Mesenchymal stem cell (in vitro differentiated cells and primary cell): ENCODE data around the gene SPINT2.

Experiments
- DNase-seq: peaks from one replicate; pipeline ENCODE4 v3.0.0-alpha.2; 2013
- H2AFZ ChIP-seq: one replicate; pipeline ENCODE4 v1.6.1; 2013; ENCODE audit warnings: low read depth, mild to moderate bottlenecking, control low read depth, inconsistent platforms, low read length, moderate library complexity
- H2AK5ac ChIP-seq: 2 replicates; pipeline ENCODE4 v1.6.1; 2013; ENCODE audit warnings: low read length, moderate library complexity, mild to moderate bottlenecking, inconsistent platforms; ENCODE audit not compliant: severe bottlenecking
- H2BK120ac ChIP-seq: one replicate; pipeline ENCODE4 v1.6.1; 2013; ENCODE audit warnings: low read depth, mild to moderate bottlenecking, inconsistent platforms, low read length, moderate library complexity
- H2BK12ac ChIP-seq, 2 experiments: one replicate each; pipeline ENCODE4 v1.6.1; 2013; ENCODE audit warnings: inconsistent platforms in 2 of 2, low read length in 2 of 2, mild to moderate bottlenecking in 2 of 2, moderate library complexity in 2 of 2, control low read depth in 1 of 2
- H2BK15ac ChIP-seq: one replicate; pipeline ENCODE4 v1.6.1; 2013; ENCODE audit warnings: mild to moderate bottlenecking, low read depth, inconsistent platforms; ENCODE audit not compliant: poor library complexity, severe bottlenecking
- H2BK5ac ChIP-seq: 2 replicates; pipeline ENCODE4 v1.6.1; 2013; ENCODE audit warnings: low read depth, mild to moderate bottlenecking, low read length, control low read depth, inconsistent platforms; ENCODE audit not compliant: poor library complexity, severe bottlenecking
- H3K14ac ChIP-seq, 2 experiments: one replicate each; pipeline ENCODE4 v1.6.1; 2013; ENCODE audit warnings: inconsistent platforms in 2 of 2, low read length in 2 of 2, control low read depth in 1 of 2, mild to moderate bottlenecking in 1 of 2, moderate library complexity in 1 of 2
- H3K18ac ChIP-seq, 2 experiments: one replicate each; pipeline ENCODE4 v1.6.1; 2013; ENCODE audit warnings: inconsistent platforms in 2 of 2, low read length in 2 of 2, control low read depth in 1 of 2, low read depth in 1 of 2, mild to moderate bottlenecking in 1 of 2
- H3K23ac ChIP-seq, 2 experiments: one replicate each; pipeline ENCODE4 v1.6.1; 2013; ENCODE audit warnings: inconsistent platforms in 2 of 2, low read length in 2 of 2, mild to moderate bottlenecking in 2 of 2, moderate library complexity in 2 of 2, control low read depth in 1 of 2
- H3K27ac ChIP-seq: 2 replicates; pipeline ENCODE4 v1.5.1; 2013; ENCODE audit warnings: mild to moderate bottlenecking, moderate library complexity, low read length, control low read depth, inconsistent platforms; ENCODE audit not compliant: poor library complexity, severe bottlenecking
- H3K27me3 ChIP-seq, 2 experiments: 2 replicates each; pipeline versions ENCODE4 v1.6.1 to v1.7.0; 2013; ENCODE audit warnings: low read length in 2 of 2, mild to moderate bottlenecking in 2 of 2, moderate library complexity in 2 of 2, control low read depth in 1 of 2, inconsistent platforms in 1 of 2; ENCODE audit not compliant: control insufficient read depth in 1 of 2, insufficient read depth in 1 of 2
- H3K36me3 ChIP-seq, 2 experiments: 2 replicates each; pipeline versions ENCODE4 v1.6.1 to v1.7.0; 2013; ENCODE audit warnings: low read length in 2 of 2, control low read depth in 1 of 2, inconsistent platforms in 1 of 2, low read depth in 1 of 2, mild to moderate bottlenecking in 1 of 2; ENCODE audit not compliant: insufficient read depth in 2 of 2, control insufficient read depth in 1 of 2
- H3K4ac ChIP-seq, 2 experiments: one replicate each; pipeline ENCODE4 v1.6.1; 2013; ENCODE audit warnings: inconsistent platforms in 2 of 2, low read length in 2 of 2, mild to moderate bottlenecking in 2 of 2, moderate library complexity in 2 of 2, control low read depth in 1 of 2, low read depth in 1 of 2
- H3K4me1 ChIP-seq: 2 replicates; pipeline ENCODE4 v1.6.1; 2013; ENCODE audit warnings: low read depth, low read length, control low read depth; ENCODE audit not compliant: control insufficient read depth, insufficient read depth
- H3K4me2 ChIP-seq: 2 replicates; pipeline ENCODE4 v1.6.1; 2013; ENCODE audit warnings: low read length, mild to moderate bottlenecking, inconsistent platforms; ENCODE audit not compliant: poor library complexity, severe bottlenecking
- H3K4me3 ChIP-seq, 2 experiments: 2 replicates each; pipeline versions ENCODE4 v1.5.1 to v1.7.0; 2013; ENCODE audit warnings: low read length in 2 of 2, mild to moderate bottlenecking in 2 of 2, control low read depth in 1 of 2, low read depth in 1 of 2; ENCODE audit not compliant: insufficient read depth in 1 of 2
- H3K79me1 ChIP-seq: replicated peaks from 2 replicates; pipeline ENCODE4 v1.6.1; 2013; ENCODE audit warnings: mild to moderate bottlenecking, control low read depth, low read length, inconsistent platforms; ENCODE audit not compliant: poor library complexity, severe bottlenecking
- H3K9ac ChIP-seq: 2 replicates; pipeline ENCODE4 v1.7.0; 2013; ENCODE audit warnings: mild to moderate bottlenecking, low read length, moderate library complexity
- H3K9me3 ChIP-seq: 2 replicates; pipeline ENCODE4 v1.7.0; 2013; ENCODE audit warnings: mild to moderate bottlenecking, low read length; ENCODE audit not compliant: control insufficient read depth
- H4K8ac ChIP-seq: one replicate; pipeline ENCODE4 v1.6.1; 2013; ENCODE audit warnings: inconsistent platforms, mild to moderate bottlenecking, low read length, moderate library complexity
- H4K91ac ChIP-seq: one replicate; pipeline ENCODE4 v1.6.1; 2013; ENCODE audit warnings: mild to moderate bottlenecking, low read length, inconsistent platforms
- WGBS: methylation state at CpG from one replicate; pipeline ENCODE4 v1.1.7; 2013; ENCODE audit warnings: mixed read lengths; 5-methylcytosine and 5-hydroxymethylcytosine counted together

SPINT2 gene

DNA sequence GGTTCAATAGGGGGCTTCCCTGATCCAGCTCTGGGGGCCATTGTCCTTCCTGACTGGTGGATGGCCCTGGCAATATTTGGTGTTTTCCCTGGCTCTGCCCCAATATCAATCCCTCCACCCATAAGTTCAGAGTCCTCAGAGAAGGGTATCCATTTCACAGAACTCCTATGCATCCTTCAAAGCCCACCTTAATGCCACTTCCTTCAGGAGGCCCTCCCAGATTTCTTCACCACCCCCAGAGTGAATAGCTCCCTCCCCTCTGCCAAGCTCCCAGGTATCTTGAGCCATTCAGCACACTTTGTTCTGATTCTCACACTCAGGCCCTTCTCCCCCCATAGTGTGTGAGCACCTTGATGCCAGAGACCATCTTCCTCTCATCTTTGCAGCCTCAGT, 13.9 kb upstream of the SPINT2 start:
- Histone ChIP-seq H2BK12ac (peak overlapping the region in 1 of 2 experiments; percentile 78), H4K8ac (no peak overlapping the region), H3K9me3 (no peaks in the 10 kb centered on the region), H3K4me1 (peaks cover 31% of the 10 kb centered on the region), H4K91ac (no peak overlapping the region), H2AK5ac (no peak overlapping the region), H3K36me3 (no peaks in the 10 kb centered on the region), H2BK5ac (no peak overlapping the region), H3K27ac (no peak overlapping the region), H3K14ac (peak overlapping the region in 1 of 2 experiments; percentile 64), H3K4ac (no peak overlapping the region), H3K4me2 (no peak overlapping the region), H3K23ac (peak overlapping the region in 1 of 2 experiments; percentile 78), H2BK15ac (no peak overlapping the region), H3K18ac (no peak overlapping the region), H3K9ac (no peak overlapping the region), H3K27me3 (peaks cover 0 to 21% of the 10 kb centered on the region in 2 experiments), H3K79me1 (no peaks in the 10 kb centered on the region), H2BK120ac (no peak overlapping the region), H2AFZ (no peak overlapping the region), H3K4me3 (no peak overlapping the region)
- no peak for DNase-seq

GRCh38 chr19:38250821-38251563, 13.4 kb upstream of the SPINT2 start:
- peak overlapping the region; percentile 8 to 9 for H3K4ac ChIP-seq
- H3K4me3 ChIP-seq, result no peak overlapping the region
- H3K79me1 ChIP-seq, result no peaks in the 10 kb centered on the region
- H3K23ac ChIP-seq, result peak overlapping the region in 1 of 2 experiments; percentile 78
- H2BK5ac ChIP-seq, result no peak overlapping the region
- H2BK12ac ChIP-seq, result peak overlapping the region; percentile 78 to 85
- H3K9ac ChIP-seq, result peak overlapping the region; percentile 38
- no peaks in the 10 kb centered on the region for H3K36me3 ChIP-seq
- H3K4me2 ChIP-seq, result no peak overlapping the region
- peak overlapping the region; percentile 62 for H2BK15ac ChIP-seq
- peaks cover 0 to 27% of the 10 kb centered on the region in 2 experiments for H3K27me3 ChIP-seq
- H3K14ac ChIP-seq, result peak overlapping the region in 1 of 2 experiments; percentile 64
- no peaks in the 10 kb centered on the region for H3K9me3 ChIP-seq
- WGBS, result 27% methylated on average over 14 of the region's 18 CpGs
- H3K27ac ChIP-seq, result peak overlapping the region; percentile 17
- no peak overlapping the region for H2AK5ac ChIP-seq
- peak overlapping the region; percentile 98 for H4K91ac ChIP-seq
- peak overlapping the region; percentile 99 for H2BK120ac ChIP-seq
- peak; percentile 80 for DNase-seq
- H3K18ac ChIP-seq, result peak overlapping the region; percentile 69 to 87
- H3K4me1 ChIP-seq, result peaks cover 36% of the 10 kb centered on the region
- H2AFZ ChIP-seq, result peak overlapping the region; percentile 29
- peak overlapping the region; percentile 95 for H4K8ac ChIP-seq

- DNase-seq, result peak; percentile 56
- no peak overlapping the region for H3K4me3 ChIP-seq
- H3K4me1 ChIP-seq, result peaks cover 41% of the 10 kb centered on the region
- 22% methylated on average over 10 of the region's 10 CpGs for WGBS
- no peaks in the 10 kb centered on the region for H3K79me1 ChIP-seq
- H2BK120ac ChIP-seq, result peak overlapping the region; percentile 99
- H3K9me3 ChIP-seq, result no peaks in the 10 kb centered on the region
- H3K9ac ChIP-seq, result peak overlapping the region; percentile 38
- peak overlapping the region; percentile 33 for H3K4me2 ChIP-seq
- peak overlapping the region; percentile 8 to 9 for H3K4ac ChIP-seq
- H2AFZ ChIP-seq, result peak overlapping the region; percentile 72
- H3K27ac ChIP-seq, result peak overlapping the region; percentile 17
- peak overlapping the region; percentile 95 for H4K8ac ChIP-seq
- peak overlapping the region; percentile 98 for H2BK15ac ChIP-seq
- H3K27me3 ChIP-seq, result peaks cover under 1 to 32% of the 10 kb centered on the region in 2 experiments
- peak overlapping the region in 1 of 2 experiments; percentile 77 for H3K23ac ChIP-seq
- H3K36me3 ChIP-seq, result no peaks in the 10 kb centered on the region
- peak overlapping the region; percentile 32 to 85 for H2BK12ac ChIP-seq
- H2BK5ac ChIP-seq, result no peak overlapping the region
- H2AK5ac ChIP-seq, result no peak overlapping the region
- H3K18ac ChIP-seq, result peak overlapping the region; percentile 69 to 92
- H3K14ac ChIP-seq, result no peak overlapping the region
- H4K91ac ChIP-seq, result peak overlapping the region; percentile 98
Measured at GRCh38 chr19:38251564-38252051, 12.8 kb upstream of the SPINT2 start.

DNA sequence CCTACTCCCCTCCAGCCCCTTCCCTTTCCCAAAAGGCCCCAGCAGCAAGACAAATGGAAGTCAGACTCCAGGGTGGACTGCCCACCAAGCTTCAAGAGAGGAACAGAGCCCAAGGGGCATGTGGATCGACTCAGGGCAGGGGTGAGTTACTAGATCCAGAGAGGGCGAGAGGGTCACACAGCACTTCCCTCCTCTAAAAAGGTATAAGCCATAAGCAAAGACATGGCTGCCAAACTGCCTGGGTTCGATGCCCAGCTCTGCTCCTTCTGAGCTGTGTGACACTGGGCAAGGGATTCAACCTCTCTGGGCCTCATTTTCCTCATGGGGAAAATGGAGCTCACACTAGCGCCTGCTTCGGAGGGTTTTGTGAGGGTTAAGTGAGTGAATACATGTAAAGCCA, 12.0 kb upstream of the SPINT2 start:
- Histone ChIP-seq H3K4ac (peak overlapping the region in 1 of 2 experiments; percentile 49), H2AFZ (no peak overlapping the region), H2AK5ac (peak overlapping the region; percentile 9), H3K27me3 (peaks cover 3 to 38% of the 10 kb centered on the region in 2 experiments), H3K27ac (no peak overlapping the region), H2BK120ac (peak overlapping the region; percentile 99), H4K91ac (peak overlapping the region; percentile 25), H3K9ac (no peak overlapping the region), H3K4me3 (no peak overlapping the region), H4K8ac (peak overlapping the region; percentile 8), H3K4me2 (no peak overlapping the region), H2BK15ac (no peak overlapping the region), H3K18ac (peak overlapping the region; percentile 28 to 29), H3K79me1 (no peaks in the 10 kb centered on the region), H3K14ac (no peak overlapping the region), H3K23ac (no peak overlapping the region), H3K9me3 (no peaks in the 10 kb centered on the region), H2BK5ac (no peak overlapping the region), H3K4me1 (peaks cover 41% of the 10 kb centered on the region), H2BK12ac (peak overlapping the region; percentile 29 to 49), H3K36me3 (no peaks in the 10 kb centered on the region)
- WGBS, result 89% methylated on average over 5 of the region's 5 CpGs
- no peak for DNase-seq
